Smooth muscle cell (in vitro differentiated cells): ENCODE results near the gene USP49. TPM values are rescaled to one million over a fixed set of nuclear protein-coding genes. Genes with fewer than 3 reads are reported as not detected.

Experiments
- DNase-seq: peaks from one replicate; lab custom pipeline; 2025; ENCODE audit not compliant: unreplicated experiment; lab: John Stamatoyannopoulos, UW
- H2AFZ ChIP-seq: fragments of 200-600 bp; sonication (generic); 2 replicates; pipeline ENCODE4 v1.6.0; 2016; ENCODE audit warnings: antibody characterized with exemption, low read depth, mild to moderate bottlenecking
- H3F3A ChIP-seq: fragments of 200-600 bp; sonication (generic); 2 replicates; pipeline ENCODE4 v1.6.0; 2017; ENCODE audit warnings: antibody characterized with exemption, low read depth
- H3K27ac ChIP-seq: fragments of 200-600 bp; sonication (generic); 2 replicates; pipeline ENCODE4 v1.5.1; 2016; ENCODE audit warnings: low read depth, mild to moderate bottlenecking
- H3K27me3 ChIP-seq: fragments of 200-600 bp; sonication (generic); 2 replicates; pipeline ENCODE4 v1.6.1; 2016; ENCODE audit warnings: low read depth, mild to moderate bottlenecking
- H3K36me3 ChIP-seq: fragments of 200-600 bp; sonication (generic); 2 replicates; pipeline ENCODE4 v1.5.1; 2016; ENCODE audit warnings: low read depth
- H3K4me1 ChIP-seq: fragments of 200-600 bp; sonication (generic); 2 replicates; pipeline ENCODE4 v1.5.1; 2016; ENCODE audit warnings: low read depth
- H3K4me2 ChIP-seq: fragments of 200-600 bp; sonication (generic); 2 replicates; pipeline ENCODE4 v1.6.0; 2016; ENCODE audit warnings: mild to moderate bottlenecking
- H3K4me3 ChIP-seq: fragments of 200-600 bp; sonication (generic); 2 replicates; pipeline ENCODE4 v1.5.1; 2016; ENCODE audit warnings: mild to moderate bottlenecking
- H3K79me2 ChIP-seq: fragments of 200-600 bp; sonication (generic); 2 replicates; pipeline ENCODE4 v1.6.0; 2016; ENCODE audit warnings: low read depth, mild to moderate bottlenecking
- H3K9ac ChIP-seq: fragments of 200-600 bp; sonication (generic); 2 replicates; pipeline ENCODE4 v1.6.0; 2016; ENCODE audit warnings: low read depth
- H3K9me3 ChIP-seq: fragments of 200-600 bp; sonication (generic); replicated peaks from 2 replicates; pipeline ENCODE4 v1.5.1; 2016; ENCODE audit warnings: low read depth
- H4K20me1 ChIP-seq: fragments of 200-600 bp; sonication (generic); 2 replicates; pipeline ENCODE4 v1.6.0; 2016; ENCODE audit warnings: low read depth
- CTCF ChIP-seq: fragments of 200-600 bp; sonication (generic); IDR thresholded peaks from 2 replicates; pipeline ENCODE4 v1.5.1; 2017; ENCODE audit warnings: borderline replicate concordance, mild to moderate bottlenecking, antibody characterized with exemption; ENCODE audit not compliant: insufficient read depth, poor library complexity, severe bottlenecking
- WGBS: methylation state at CpG from one replicate; pipeline ENCODE4 v1.1.7; 2016; ENCODE audit warnings: low lambda C conversion rate; 5-methylcytosine and 5-hydroxymethylcytosine counted together
- polyA plus RNA-seq: library from polyadenylated mRNA; unstranded; fragments of >200 nt; fragmentation: Nextera tagmentation; extraction: Ambion mirVana; gene quantifications from 2 replicates; pipeline ENCODE4 v1.2.1, GENCODE V29; 2016
- total RNA-seq: library from RNA; depleted of rRNA; stranded (reverse); fragments of >200 nt; gene quantifications from 2 replicates; pipeline ENCODE4 v1.2.3, GENCODE V29; 2014

Gene USP49
- total and polyA plus RNA-seq, 2 experiments from 2014 or later, result 1.9 to 5.2 TPM

DNA sequence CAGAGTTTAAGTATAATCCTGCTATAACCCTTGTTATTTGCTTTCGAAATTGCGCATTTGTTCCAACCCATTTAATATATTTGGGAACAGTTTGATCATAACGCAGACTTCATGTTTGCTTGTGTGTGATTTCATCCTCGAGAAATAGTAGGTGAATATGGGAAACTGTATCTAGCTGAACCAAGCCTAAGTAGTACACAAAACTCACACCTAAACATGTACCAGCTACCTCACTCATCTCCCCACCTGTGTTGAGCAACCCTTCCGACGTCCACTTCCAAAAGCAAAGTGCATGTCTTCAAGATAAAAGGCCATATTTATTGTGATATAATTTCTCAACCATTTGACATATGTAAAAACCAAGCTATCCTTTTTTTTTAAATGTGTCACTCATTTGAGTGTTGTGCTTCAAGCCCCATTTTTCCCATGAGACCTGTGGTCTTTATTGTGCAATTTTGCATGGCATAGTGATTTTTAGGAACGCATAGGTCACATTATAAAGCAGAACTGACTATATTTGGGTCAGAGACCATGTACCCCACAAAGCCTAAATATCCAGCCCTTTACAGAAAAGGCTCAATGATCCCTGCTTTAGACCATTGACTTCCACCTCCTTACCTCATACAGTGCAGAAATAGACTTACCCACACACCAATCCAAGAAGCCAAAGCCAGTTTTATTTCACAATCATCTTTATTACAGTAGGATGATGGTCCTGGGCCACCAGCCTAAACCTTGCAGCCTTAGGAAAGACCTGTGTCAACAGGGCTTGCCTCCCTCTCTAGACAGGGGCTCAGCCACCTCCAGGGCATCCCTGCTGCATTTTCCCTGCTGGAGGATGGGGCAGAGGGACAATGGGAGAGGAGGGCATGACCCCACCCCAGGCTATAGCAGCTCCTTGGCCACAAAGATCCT lies 39.4 kb upstream of the USP49 start:
- H3K9ac ChIP-seq, result no peak overlapping the region

GRCh38 chr6:41932378-41932777 lies 37.2 kb upstream of the USP49 start:
- Histone ChIP-seq H3K4me1 (no peaks in the 10 kb centered on the region), H4K20me1 (peaks cover 25% of the 10 kb centered on the region), H3K4me3 (no peak overlapping the region), H3K79me2 (no peaks in the 10 kb centered on the region), H3K4me2 (no peak overlapping the region), H3K9me3 (no peaks in the 10 kb centered on the region), H3K36me3 (peaks cover 16% of the 10 kb centered on the region), H3F3A (peaks cover 29% of the 10 kb centered on the region), H3K9ac (no peak overlapping the region), H3K27me3 (no peaks in the 10 kb centered on the region), H2AFZ (no peak overlapping the region), H3K27ac (no peak overlapping the region)
- TF ChIP-seq CTCF, result no peak
- no peak for DNase-seq
- 97% methylated on average over 15 of the region's 15 CpGs for WGBS

More for the DNA sequence above, 39.4 kb upstream of the USP49 start:
- DNase-seq, result no peak
- Histone ChIP-seq H3K27me3 (no peaks in the 10 kb centered on the region), H2AFZ (no peak overlapping the region), H3F3A (peaks cover 31% of the 10 kb centered on the region), H3K4me1 (peaks cover 11% of the 10 kb centered on the region), H4K20me1 (peaks cover 35% of the 10 kb centered on the region), H3K9me3 (no peaks in the 10 kb centered on the region), H3K27ac (no peak overlapping the region), H3K36me3 (peaks cover 8% of the 10 kb centered on the region), H3K4me3 (no peak overlapping the region), H3K4me2 (no peak overlapping the region), H3K79me2 (peaks cover 3% of the 10 kb centered on the region)
- 93% methylated on average over 7 of the region's 7 CpGs for WGBS
- TF ChIP-seq CTCF, result no peak

GRCh38 chr6:41931792-41932191 lies 36.6 kb upstream of the USP49 start:
- peaks cover 17% of the 10 kb centered on the region for H3K36me3 ChIP-seq
- no peaks in the 10 kb centered on the region for H3K27me3 ChIP-seq
- H3K4me3 ChIP-seq, result no peak overlapping the region
- WGBS, result 87% methylated on average over 2 of the region's 2 CpGs
- H3F3A ChIP-seq, result peaks cover 23% of the 10 kb centered on the region
- peaks cover 19% of the 10 kb centered on the region for H4K20me1 ChIP-seq
- no peak for TF ChIP-seq CTCF
- H3K27ac ChIP-seq, result no peak overlapping the region
- H3K9me3 ChIP-seq, result no peaks in the 10 kb centered on the region
- H3K4me2 ChIP-seq, result no peak overlapping the region
- H3K79me2 ChIP-seq, result no peaks in the 10 kb centered on the region
- H2AFZ ChIP-seq, result no peak overlapping the region
- H3K4me1 ChIP-seq, result no peaks in the 10 kb centered on the region
- DNase-seq, result no peak
- no peak overlapping the region for H3K9ac ChIP-seq
